HepG2 (cell line): ENCODE results near the gene ALPK1.

Source experiments
- ASH2L ChIP-seq: fragments of 300-600, 200-600 bp; sonication (generic); IDR thresholded peaks from 2 replicates; pipeline ENCODE4 v1.7.0; 2017; ENCODE audit warnings: low read depth, mild to moderate bottlenecking, moderate library complexity, mixed read lengths, low read length; ENCODE audit not compliant: insufficient read length
- ATF7 ChIP-seq, 2 experiments: fragments of 450-650 bp in 1 of 2; sonication (generic) in 1 of 2; formaldehyde crosslinking in 1 of 2; IDR thresholded peaks; 2 replicates each; pipeline versions ENCODE4 v1.4.0 to v1.6.1; 2016 to 2020; ENCODE audit warnings: antibody characterized with exemption in 1 of 2, mild to moderate bottlenecking in 1 of 2, missing genetic modification reagents in 1 of 2
- ELF4 ChIP-seq: sonication (generic); formaldehyde crosslinking; IDR thresholded peaks from 2 replicates; pipeline ENCODE4 v1.5.0; 2020; ENCODE audit warnings: missing genetic modification reagents, mild to moderate bottlenecking, moderate library complexity, borderline replicate concordance
- ERF ChIP-seq: IDR thresholded peaks from 2 replicates; pipeline ENCODE4 v1.6.1; 2018; ENCODE audit warnings: missing biosample characterization, missing genetic modification reagents
- FOXA1 ChIP-seq, 2 experiments: fragments of 450-650 bp in 1 of 2; sonication (generic) in 1 of 2; formaldehyde crosslinking in 1 of 2; IDR thresholded peaks; 2 replicates each; pipeline versions ENCODE4 v1.4.0 to v1.6.1; 2016 to 2020; ENCODE audit warnings: missing genetic modification reagents in 1 of 2
- GATAD2A ChIP-seq: IDR thresholded peaks from 2 replicates; pipeline ENCODE4 v1.6.1; 2016
- MAX ChIP-seq: IDR thresholded peaks from 2 replicates; pipeline ENCODE4 v1.6.1; 2012; ENCODE audit warnings: inconsistent platforms
- RERE ChIP-seq: IDR thresholded peaks from 2 replicates; pipeline ENCODE4 v1.6.1; 2016; ENCODE audit warnings: low read depth, missing genetic modification reagents, missing compliant biosample characterization
- SOX5 ChIP-seq: IDR thresholded peaks from 2 replicates; pipeline ENCODE4 v1.6.1; 2016; ENCODE audit warnings: borderline replicate concordance
- USF2 ChIP-seq, 2 experiments: sonication (generic) in 1 of 2; formaldehyde crosslinking in 1 of 2; IDR thresholded peaks; 2 replicates each; pipeline versions ENCODE4 v1.5.1 to v1.6.1; 2011 to 2020; ENCODE audit warnings: borderline replicate concordance in 1 of 2, low read depth in 1 of 2, low read length in 1 of 2, mild to moderate bottlenecking in 1 of 2, missing genetic modification reagents in 1 of 2, moderate library complexity in 1 of 2
- ZBTB42 ChIP-seq: sonication (generic); formaldehyde crosslinking; IDR thresholded peaks from 2 replicates; pipeline ENCODE4 v1.5.0; 2020; ENCODE audit warnings: mild to moderate bottlenecking, missing genetic modification reagents
- ZNF598 ChIP-seq: sonication (generic); formaldehyde crosslinking; IDR thresholded peaks from 2 replicates; pipeline ENCODE4 v1.5.1; 2020; ENCODE audit warnings: mild to moderate bottlenecking, missing genetic modification reagents, borderline replicate concordance
- ZNF652 ChIP-seq: IDR thresholded peaks from 2 replicates; pipeline ENCODE4 v1.6.1; 2016; ENCODE audit warnings: low read depth, borderline replicate concordance
- ZNF678 ChIP-seq: sonication (generic); formaldehyde crosslinking; IDR thresholded peaks from 2 replicates; pipeline ENCODE4 v1.4.0; 2020; ENCODE audit warnings: mild to moderate bottlenecking, missing genetic modification reagents

GRCh38 chr4:112270051-112270450 is 27.1 kb upstream of the ALPK1 start:
- TF ChIP-seq ZNF652 (CRISPR knock-in tag) = no peak
- TF ChIP-seq ATF7 (IDR thresholded peaks at IDR 0.05) = no peak
- no peak for TF ChIP-seq ATF7 (CRISPR knock-in tag; IDR thresholded peaks at IDR 0.05)
- TF ChIP-seq ERF = no peak
- TF ChIP-seq FOXA1 (IDR thresholded peaks at IDR 0.05) = no peak
- TF ChIP-seq FOXA1 (CRISPR knock-in tag; IDR thresholded peaks at IDR 0.05) = no peak
- TF ChIP-seq SOX5 = no peak
- no peak for TF ChIP-seq ZNF678 (CRISPR knock-in tag)
- TF ChIP-seq ZBTB42 (CRISPR knock-in tag) = no peak
- no peak for TF ChIP-seq MAX
- no peak for TF ChIP-seq GATAD2A (CRISPR knock-in tag)
- TF ChIP-seq ASH2L = no peak
- TF ChIP-seq USF2 (IDR thresholded peaks at IDR 0.05; ENCODE audit: low read depth, low read length) = no peak
- TF ChIP-seq USF2 (CRISPR knock-in tag; IDR thresholded peaks at IDR 0.05; ENCODE audit: borderline replicate concordance) = no peak
- no peak for TF ChIP-seq ZNF598 (CRISPR knock-in tag)
- TF ChIP-seq RERE (CRISPR knock-in tag) = no peak
- TF ChIP-seq ELF4 (CRISPR knock-in tag) = no peak
